Measurements from ENCODE around the gene RCN2. TPM values are rescaled to one million over a fixed set of nuclear protein-coding genes. Genes with fewer than 3 reads are reported as not detected.

Gene RCN2
- total and polyA plus RNA-seq, 8 donors: 42.3 to 215 (median 184) TPM

DNA sequence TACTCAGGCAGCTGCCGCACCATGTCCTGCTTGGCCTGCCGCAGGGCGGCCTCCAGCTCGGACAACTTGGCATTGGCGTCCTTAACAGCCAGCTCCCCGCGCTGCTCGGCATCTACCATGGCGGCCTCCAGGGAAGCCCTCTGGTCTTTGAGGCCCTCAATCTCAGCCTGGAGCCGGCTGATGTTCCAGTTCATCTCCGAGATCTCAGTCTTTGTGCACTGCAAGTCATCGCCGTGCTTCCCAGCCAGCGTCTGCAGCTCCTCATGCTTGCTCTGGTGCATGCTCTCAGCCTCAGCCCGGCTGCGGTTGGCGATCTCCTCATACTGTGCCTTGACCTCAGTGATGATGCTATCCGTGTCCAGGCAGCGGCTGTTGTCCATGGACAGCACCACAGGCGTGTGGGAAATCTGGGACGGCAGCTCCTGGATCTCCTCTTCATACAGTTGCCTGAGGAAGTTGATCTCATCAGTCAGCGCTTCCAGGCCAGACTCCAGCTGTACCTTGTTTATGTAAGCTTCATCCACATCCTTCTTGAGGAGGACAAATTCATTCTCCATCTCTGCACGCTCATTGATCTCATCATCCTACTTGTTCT, 47.9 kb downstream of the RCN2 start:
- no peak for DNase-seq
- no peak overlapping the region for H3K4me3 ChIP-seq
- no peaks in the 10 kb centered on the region for H3K27me3 ChIP-seq
- H3K4me1 ChIP-seq: peaks cover 0 to 35% of the 10 kb centered on the region in 2 donors
- no peak overlapping the region for H3K27ac ChIP-seq
- no peak for ATAC-seq
- TF ChIP-seq, protein P1, sequence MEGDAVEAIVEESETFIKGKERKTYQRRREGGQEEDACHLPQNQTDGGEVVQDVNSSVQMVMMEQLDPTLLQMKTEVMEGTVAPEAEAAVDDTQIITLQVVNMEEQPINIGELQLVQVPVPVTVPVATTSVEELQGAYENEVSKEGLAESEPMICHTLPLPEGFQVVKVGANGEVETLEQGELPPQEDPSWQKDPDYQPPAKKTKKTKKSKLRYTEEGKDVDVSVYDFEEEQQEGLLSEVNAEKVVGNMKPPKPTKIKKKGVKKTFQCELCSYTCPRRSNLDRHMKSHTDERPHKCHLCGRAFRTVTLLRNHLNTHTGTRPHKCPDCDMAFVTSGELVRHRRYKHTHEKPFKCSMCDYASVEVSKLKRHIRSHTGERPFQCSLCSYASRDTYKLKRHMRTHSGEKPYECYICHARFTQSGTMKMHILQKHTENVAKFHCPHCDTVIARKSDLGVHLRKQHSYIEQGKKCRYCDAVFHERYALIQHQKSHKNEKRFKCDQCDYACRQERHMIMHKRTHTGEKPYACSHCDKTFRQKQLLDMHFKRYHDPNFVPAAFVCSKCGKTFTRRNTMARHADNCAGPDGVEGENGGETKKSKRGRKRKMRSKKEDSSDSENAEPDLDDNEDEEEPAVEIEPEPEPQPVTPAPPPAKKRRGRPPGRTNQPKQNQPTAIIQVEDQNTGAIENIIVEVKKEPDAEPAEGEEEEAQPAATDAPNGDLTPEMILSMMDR (IDR thresholded peaks at IDR 0.05): no peak
- H3K9me3 ChIP-seq: no peaks in the 10 kb centered on the region
- intact Hi-C loops (cut with DNase I): no loop called here
- H3K36me3 ChIP-seq: no peaks in the 10 kb centered on the region

- intact Hi-C loops (cut with DNase I): no loop called here
- no peak overlapping the region for H3K27ac ChIP-seq
- DNase-seq: peak in 1 of 4 donors; percentile 31
- no peaks in the 10 kb centered on the region for H3K27me3 ChIP-seq
- TF ChIP-seq, protein P1 (IDR thresholded peaks at IDR 0.05): no peak
- no peak for ATAC-seq
- peaks cover 0 to 38% of the 10 kb centered on the region in 2 donors for H3K4me1 ChIP-seq
- H3K36me3 ChIP-seq: no peaks in the 10 kb centered on the region
- H3K4me3 ChIP-seq: no peak overlapping the region
- H3K9me3 ChIP-seq: no peaks in the 10 kb centered on the region
Measured at GRCh38 chr15:76979996-76980520, 48.5 kb downstream of the RCN2 start.

GRCh38 chr15:76982356-76982755, 50.8 kb downstream of the RCN2 start:
- Histone ChIP-seq H3K27me3 (no peaks in the 10 kb centered on the region), H3K9me3 (no peaks in the 10 kb centered on the region), H3K4me1 (peaks cover 0 to 37% of the 10 kb centered on the region in 2 donors), H3K36me3 (no peaks in the 10 kb centered on the region), H3K27ac (no peak overlapping the region), H3K4me3 (no peak overlapping the region)
- ATAC-seq (no peak), DNase-seq (no peak)
- intact Hi-C loops (cut with DNase I): no loop called here
- TF ChIP-seq, protein P1 (IDR thresholded peaks at IDR 0.05): no peak

- H3K36me3 ChIP-seq: no peaks in the 10 kb centered on the region
- no peaks in the 10 kb centered on the region for H3K27me3 ChIP-seq
- H3K4me1 ChIP-seq: peaks cover 0 to 39% of the 10 kb centered on the region in 2 donors
- H3K27ac ChIP-seq: no peak overlapping the region
- no peak overlapping the region for H3K4me3 ChIP-seq
- DNase-seq (no peak), ATAC-seq (no peak)
- intact Hi-C loops (cut with DNase I): no loop called here
- TF ChIP-seq, protein P1 (IDR thresholded peaks at IDR 0.05): no peak
- H3K9me3 ChIP-seq: no peaks in the 10 kb centered on the region
Measured at GRCh38 chr15:76982756-76983155, 51.2 kb downstream of the RCN2 start.

DNA sequence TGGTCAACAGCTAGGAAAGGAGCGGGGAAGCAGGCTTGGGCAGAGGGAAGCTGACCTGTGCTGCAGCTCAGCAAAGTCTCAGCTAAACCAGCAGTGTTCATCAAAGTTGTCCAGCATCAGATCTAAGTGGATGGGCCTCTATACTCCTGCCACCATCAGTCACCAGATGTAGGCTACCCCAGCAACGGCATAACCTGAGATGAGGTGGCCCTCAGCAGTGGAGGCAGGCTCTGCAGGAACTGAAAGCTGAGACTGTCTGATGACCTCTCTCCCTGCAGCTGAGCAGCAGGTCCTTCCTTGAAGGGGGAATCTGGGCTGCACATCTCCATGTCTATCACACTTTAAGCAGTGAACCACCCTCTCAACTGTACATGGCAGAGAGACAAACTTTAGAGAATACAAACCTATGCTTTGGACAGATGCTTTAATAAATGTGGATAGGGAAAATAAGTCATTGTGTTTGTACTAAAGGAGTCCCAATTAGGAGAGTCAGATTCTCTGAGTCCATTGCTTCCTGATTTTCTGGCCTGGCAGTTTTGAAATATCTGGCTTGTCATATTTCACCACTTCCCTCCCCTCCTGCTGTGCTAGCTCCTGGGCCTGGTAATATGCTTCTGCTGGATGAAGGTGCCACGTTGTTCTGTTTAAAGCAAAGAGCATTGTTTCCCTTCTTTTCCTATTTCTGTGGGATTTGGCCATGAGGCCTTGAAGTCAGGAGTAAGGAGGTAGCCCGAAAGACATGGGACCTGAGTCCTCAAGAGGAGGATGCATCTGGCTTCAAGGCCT, 52.2 kb downstream of the RCN2 start:
- DNase-seq (no peak), ATAC-seq (peak; percentile 60)

More for the DNA sequence above, 52.2 kb downstream of the RCN2 start:
- H3K27ac ChIP-seq: peak overlapping the region in 1 of 2 donors; percentile 84
- no peak overlapping the region for H3K4me3 ChIP-seq
- no peaks in the 10 kb centered on the region for H3K36me3 ChIP-seq
- H3K4me1 ChIP-seq: peaks cover 0 to 49% of the 10 kb centered on the region in 2 donors
- H3K9me3 ChIP-seq: no peaks in the 10 kb centered on the region
- intact Hi-C loops (cut with DNase I): no loop called here
- H3K27me3 ChIP-seq: no peaks in the 10 kb centered on the region
- TF ChIP-seq, protein P1 (IDR thresholded peaks at IDR 0.05): no peak

All from left lung (tissue), 10 donors.